HG03469 (cell line): ENCODE data around the gene FAM13A.
A peak's percentile ranks its signal among the peaks of the same experiment; 100 is the strongest.
"Not testable (repeated sequence)": the region's sequence is repeated elsewhere in the genome, so short reads cannot be mapped to it uniquely, and the experiment has no call there.

Experiments used
- ATAC-seq: cut with Tn5 transposase; IDR thresholded peaks from one replicate; pipeline ENCODE4 v1.9.1; 2021; ENCODE audit warnings: mild to moderate bottlenecking, moderate library complexity, moderate number of reproducible peaks; ENCODE audit not compliant: unreplicated experiment

FAM13A gene

GRCh38 chr4:88908521-88908920 lies 148.5 kb downstream of the FAM13A start:
- ATAC-seq: no peak

- no peak for ATAC-seq
Observed at GRCh38 chr4:88908003-88908402, 149.0 kb downstream of the FAM13A start.

- no peak for ATAC-seq
Observed at GRCh38 chr4:88907478-88907877, 149.5 kb downstream of the FAM13A start.

- not testable (repeated sequence) for ATAC-seq
Observed at GRCh38 chr4:88904240-88904639, 152.7 kb downstream of the FAM13A start.

GRCh38 chr4:88900432-88900831 lies 156.6 kb downstream of the FAM13A start:
- ATAC-seq: no peak

GRCh38 chr4:88897752-88898151 lies 159.2 kb downstream of the FAM13A start:
- ATAC-seq: no peak

GRCh38 chr4:88897180-88897579 lies 159.8 kb downstream of the FAM13A start:
- ATAC-seq: no peak

- no peak for ATAC-seq
Observed at GRCh38 chr4:88893961-88894360, 163.0 kb downstream of the FAM13A start.

GRCh38 chr4:88892646-88893045 lies 164.3 kb downstream of the FAM13A start:
- no peak for ATAC-seq

GRCh38 chr4:88891636-88892035 lies 165.3 kb downstream of the FAM13A start:
- no peak for ATAC-seq

GRCh38 chr4:88887409-88887808 lies 169.6 kb downstream of the FAM13A start:
- not testable (repeated sequence) for ATAC-seq

- ATAC-seq: no peak
Observed at GRCh38 chr4:88881227-88881569, 175.8 kb downstream of the FAM13A start.

- ATAC-seq: no peak
Observed at GRCh38 chr4:88880501-88881226, 176.3 kb downstream of the FAM13A start.

- ATAC-seq: no peak
Observed at GRCh38 chr4:88879991-88880390, 177.0 kb downstream of the FAM13A start.

GRCh38 chr4:88878642-88879041 lies 178.3 kb downstream of the FAM13A start:
- ATAC-seq: no peak

GRCh38 chr4:88870428-88870827 lies 186.6 kb downstream of the FAM13A start:
- ATAC-seq: no peak

- no peak for ATAC-seq
Observed at GRCh38 chr4:88868510-88868909, 188.5 kb downstream of the FAM13A start.

GRCh38 chr4:88866862-88867550 lies 190.0 kb downstream of the FAM13A start:
- no peak for ATAC-seq

GRCh38 chr4:88865466-88865865 lies 191.5 kb downstream of the FAM13A start:
- no peak for ATAC-seq

GRCh38 chr4:88865046-88865445 lies 191.9 kb downstream of the FAM13A start:
- no peak for ATAC-seq

GRCh38 chr4:88860586-88860985 lies 196.4 kb downstream of the FAM13A start:
- ATAC-seq: no peak

GRCh38 chr4:88859191-88859812 lies 197.7 kb downstream of the FAM13A start:
- ATAC-seq: peak; percentile 3
